GM23248 (cell line): ENCODE data around the gene PDZRN4.

Experiments used
- EZH2 ChIP-seq: fragments of 200-600 bp; sonication (generic); IDR thresholded peaks from 2 replicates; pipeline ENCODE4 v1.6.1; 2018; ENCODE audit warnings: antibody characterized with exemption, mild to moderate bottlenecking; ENCODE audit not compliant: insufficient read depth, poor library complexity, severe bottlenecking
- EZH2phosphoT487 ChIP-seq: fragments of 200-600 bp; sonication (generic); IDR thresholded peaks from 2 replicates; pipeline ENCODE4 v1.6.1; 2018; ENCODE audit warnings: antibody characterized with exemption, moderate library complexity, mild to moderate bottlenecking, low read depth; ENCODE audit not compliant: insufficient read depth

GRCh38 chr12:41476499-41477439, 288.6 kb downstream of the PDZRN4 start:
- TF ChIP-seq EZH2 (no peak), EZH2phosphoT487 (no peak)
